IMR-90 (cell line): Measurements from ENCODE around the gene DRAXIN. TPM values are rescaled to one million over a fixed set of nuclear protein-coding genes. Genes with fewer than 3 reads are reported as not detected.

ENCODE experiments used
- ATAC-seq: fragments of 200-7000 bp; cut with Tn5 transposase; 2 replicates; pipeline ENCODE4 v1.9.1; 2020; ENCODE audit warnings: low read depth, mild to moderate bottlenecking, moderate library complexity
- BruUV-seq: library from RNA; stranded (reverse); fragments of 400-500 nt; replicated peaks from 2 replicates; lab custom pipeline; 2021; lab: Mats Ljungman, UMichigan
- CTCF ChIA-PET: fragments of 300-600 bp; formaldehyde crosslinking; extraction: SDS; loops from one replicate; lab custom pipeline; 2021; ENCODE audit warnings: antibody characterized with exemption; lab: Yijun Ruan, JAX
- POLR2A ChIA-PET: fragments of 300-600 bp; sonication (Branson Sonifier 250); formaldehyde crosslinking; loops from one replicate; lab custom pipeline; 2022; ENCODE audit warnings: antibody characterized with exemption; ENCODE audit not compliant: unreplicated experiment; lab: Charles Lee
- DNase-seq: peaks from one replicate; pipeline ENCODE4 v3.0.0; 2013
- H2AFZ ChIP-seq: replicated peaks from 2 replicates; pipeline ENCODE3; 2013; ENCODE audit warnings: low read length, mild to moderate bottlenecking; ENCODE audit not compliant: poor library complexity
- H2AK5ac ChIP-seq: 2 replicates; pipeline ENCODE4 v1.6.1; 2013; ENCODE audit warnings: low read depth, low read length, inconsistent platforms
- H2AK9ac ChIP-seq: replicated peaks from 2 replicates; pipeline ENCODE3; 2013; ENCODE audit warnings: mild to moderate bottlenecking, low read depth, low read length, moderate library complexity; ENCODE audit not compliant: poor library complexity
- H2BK120ac ChIP-seq: 2 replicates; pipeline ENCODE4 v1.6.1; 2013; ENCODE audit warnings: low read depth, low read length, inconsistent platforms
- H2BK15ac ChIP-seq: 3 replicates; pipeline ENCODE4 v1.6.1; 2013; ENCODE audit warnings: low read depth, low read length, inconsistent platforms
- H2BK20ac ChIP-seq: 2 replicates; pipeline ENCODE4 v1.6.1; 2013; ENCODE audit warnings: low read depth, mild to moderate bottlenecking, inconsistent platforms, low read length, moderate library complexity
- H2BK5ac ChIP-seq: 2 replicates; pipeline ENCODE4 v1.6.1; 2013; ENCODE audit warnings: mild to moderate bottlenecking, low read depth, low read length, inconsistent platforms; ENCODE audit not compliant: poor library complexity, severe bottlenecking
- H3K14ac ChIP-seq: replicated peaks from 2 replicates; pipeline ENCODE4 v1.6.1; 2013; ENCODE audit warnings: low read depth, low read length, inconsistent platforms
- H3K18ac ChIP-seq: 2 replicates; pipeline ENCODE4 v1.6.1; 2013; ENCODE audit warnings: low read depth, low read length, control low read depth
- H3K23ac ChIP-seq: 2 replicates; pipeline ENCODE4 v1.6.1; 2013; ENCODE audit warnings: low read depth, low read length, inconsistent platforms
- H3K27ac ChIP-seq: 2 replicates; pipeline ENCODE4 v1.5.1; 2013; ENCODE audit warnings: mild to moderate bottlenecking, control low read depth, low read length; ENCODE audit not compliant: insufficient read depth
- H3K27me3 ChIP-seq: 2 replicates; pipeline ENCODE4 v1.6.1; 2013; ENCODE audit warnings: low read length; ENCODE audit not compliant: control insufficient read depth, insufficient read depth
- H3K36me3 ChIP-seq: 2 replicates; pipeline ENCODE4 v1.6.1; 2013; ENCODE audit warnings: low read length, mixed read lengths; ENCODE audit not compliant: control insufficient read depth, insufficient read depth
- H3K4ac ChIP-seq: 2 replicates; pipeline ENCODE4 v1.6.1; 2013; ENCODE audit warnings: low read depth, low read length, inconsistent platforms
- H3K4me1 ChIP-seq: 2 replicates; pipeline ENCODE4 v1.6.1; 2013; ENCODE audit warnings: low read length, mixed read lengths; ENCODE audit not compliant: control insufficient read depth, insufficient read depth
- H3K4me2 ChIP-seq: 2 replicates; pipeline ENCODE4 v1.6.1; 2013; ENCODE audit warnings: low read depth, mild to moderate bottlenecking, control low read depth, low read length, moderate library complexity
- H3K4me3 ChIP-seq: 2 replicates; pipeline ENCODE4 v1.5.1; 2013; ENCODE audit warnings: low read depth, mild to moderate bottlenecking, control low read depth, low read length, moderate library complexity; ENCODE audit not compliant: insufficient read depth
- H3K56ac ChIP-seq: 2 replicates; pipeline ENCODE4 v1.6.1; 2013; ENCODE audit warnings: low read length, inconsistent platforms; ENCODE audit not compliant: insufficient read depth; ENCODE audit errors: extremely low read depth
- H3K79me1 ChIP-seq, 2 experiments: 2 replicates each; pipeline ENCODE4 v1.6.1; 2013; ENCODE audit warnings: low read length in 2 of 2, inconsistent platforms in 1 of 2, low read depth in 1 of 2
- H3K9ac ChIP-seq: 2 replicates; pipeline ENCODE4 v1.6.1; 2013; ENCODE audit warnings: low read depth, low read length, control low read depth
- H3K9me1 ChIP-seq: 2 replicates; pipeline ENCODE4 v1.6.1; 2013; ENCODE audit warnings: low read length, inconsistent platforms; ENCODE audit not compliant: insufficient read depth
- H3K9me3 ChIP-seq: 2 replicates; pipeline ENCODE4 v1.6.1; 2013; ENCODE audit warnings: low read length; ENCODE audit not compliant: control insufficient read depth, insufficient read depth
- H4K20me1 ChIP-seq: 2 replicates; pipeline ENCODE4 v1.6.1; 2013; ENCODE audit warnings: low read length, inconsistent platforms; ENCODE audit not compliant: insufficient read depth
- H4K5ac ChIP-seq: 2 replicates; pipeline ENCODE4 v1.6.1; 2013; ENCODE audit warnings: mild to moderate bottlenecking, low read depth, low read length, control low read depth
- H4K8ac ChIP-seq, 2 experiments: 2 replicates each; pipeline ENCODE4 v1.6.1; 2013; ENCODE audit warnings: low read depth in 2 of 2, low read length in 2 of 2, control low read depth in 1 of 2, inconsistent platforms in 1 of 2
- H4K91ac ChIP-seq: 2 replicates; pipeline ENCODE4 v1.6.1; 2013; ENCODE audit warnings: low read depth, low read length, inconsistent platforms; ENCODE audit not compliant: insufficient read depth
- MAFK ChIP-seq: IDR thresholded peaks from 2 replicates; pipeline ENCODE4 v1.6.1; 2012; ENCODE audit warnings: low read depth, low read length, improper control_type of control experiment
- RCOR1 ChIP-seq: IDR thresholded peaks from 2 replicates; pipeline ENCODE4 v1.6.1; 2012; ENCODE audit warnings: mild to moderate bottlenecking, low read length, improper control_type of control experiment; ENCODE audit not compliant: insufficient replicate concordance
- SMC3 ChIP-seq: fragments of 150-350 bp; IDR thresholded peaks from 2 replicates; pipeline ENCODE4 v1.6.1; 2016; ENCODE audit warnings: low read depth, mild to moderate bottlenecking, antibody characterized with exemption, low read length, moderate library complexity
- WGBS, 2 experiments: methylation state at CpG; one replicate each; pipeline versions ENCODE4 v1.1.5 to v1.1.7; 2013; ENCODE audit warnings: missing lambda C conversion rate in 2 of 2; ENCODE audit not compliant: insufficient read length in 1 of 2; ENCODE audit errors: extremely low coverage in 2 of 2; 5-methylcytosine and 5-hydroxymethylcytosine counted together
- dilution Hi-C: fragments of 300-500 bp; cut with HindIII; formaldehyde crosslinking; loops from one replicate; pipeline ENCODE4 v1.14.3; 2018; ENCODE audit warnings: low sequenced_read_pairs; ENCODE audit not compliant: unreplicated experiment
- in situ Hi-C: fragments of 300-500 bp; cut with MboI; formaldehyde crosslinking; loops from 3 replicates; pipeline ENCODE4 v1.14.3; 2019; ENCODE audit warnings: low sequenced_read_pairs, inconsistent platforms, mixed read lengths
- intact Hi-C: fragments of 100-400 bp; cut with micrococcal nuclease; formaldehyde crosslinking; loops from 2 replicates; pipeline ENCODE4 v1.10.0; 2022
- polyA plus RNA-seq, 3 experiments: library from polyadenylated mRNA; depleted of rRNA; stranded (reverse); fragments of >200 nt; gene quantifications; 2 replicates each; pipeline ENCODE4 v1.2.3, GENCODE V29; 2012; ENCODE audit warnings: low replicate concordance in 1 of 3
- total RNA-seq: library from RNA; depleted of rRNA; stranded (reverse); fragments of >200 nt; gene quantifications from 2 replicates; pipeline ENCODE4 v1.2.3, GENCODE V29; 2012

DRAXIN gene
- total and polyA plus RNA-seq, 2 of the 4 experiments (the other 2 are of a cell fraction): under 0.01 to 0.02 TPM

DNA sequence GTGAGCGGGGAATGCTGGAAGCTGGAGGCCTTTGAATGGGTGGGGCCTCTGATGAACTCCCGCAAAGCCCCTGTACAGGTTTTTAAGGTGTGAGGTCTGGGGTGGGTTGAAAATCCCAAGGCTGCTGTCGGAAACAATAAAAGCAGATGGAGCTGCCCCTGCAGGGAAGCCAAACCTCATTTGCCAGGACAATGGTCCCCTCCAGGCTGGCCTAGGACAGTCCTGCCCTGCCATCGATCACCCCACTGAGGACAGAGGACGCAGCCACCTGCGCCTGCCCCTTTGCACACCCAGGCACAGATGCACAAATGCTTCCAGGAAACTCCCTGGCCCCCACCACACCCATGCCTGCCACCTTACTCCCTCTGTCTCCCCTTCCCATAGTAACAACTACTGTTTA lies 4.4 kb downstream of the DRAXIN start:
- no peak overlapping the region for H2AK9ac ChIP-seq
- 0 out of 2 replicates have a peak, but pooled peaks cover 4% of the 10 kb centered on the region for H3K9me1 ChIP-seq
- H3K36me3 ChIP-seq: no peaks in the 10 kb centered on the region
- H4K91ac ChIP-seq: no peak overlapping the region
- H3K23ac ChIP-seq: no peak overlapping the region
- H3K56ac ChIP-seq: no peak overlapping the region
- no peak for TF ChIP-seq MAFK
- no peak for TF ChIP-seq SMC3
- TF ChIP-seq RCOR1: no peak
- no peak overlapping the region for H3K4me3 ChIP-seq
- no TSS peak for BruUV-seq
- no peak overlapping the region for H2AK5ac ChIP-seq
- ATAC-seq (no peak), DNase-seq (no peak)
- H3K9me3 ChIP-seq: no peaks in the 10 kb centered on the region
- H2BK5ac ChIP-seq: no peak overlapping the region
- no peak overlapping the region for H3K14ac ChIP-seq
- no peaks in the 10 kb centered on the region for H4K20me1 ChIP-seq
- H2BK15ac ChIP-seq: no peak overlapping the region
- no peaks in the 10 kb centered on the region for H3K79me1 ChIP-seq
- dilution Hi-C loops (no loop called here), in situ Hi-C loops (no loop called here), intact Hi-C loops (no loop called here)
- no peak overlapping the region for H3K4ac ChIP-seq
- no peak overlapping the region for H3K27ac ChIP-seq
- H3K4me1 ChIP-seq: peaks cover 3% of the 10 kb centered on the region; the same call in 1 of the 2 replicates
- H4K8ac ChIP-seq: no peak overlapping the region
- H3K9ac ChIP-seq: no peak overlapping the region
- POLR2A ChIA-PET: no interaction called here
- H2BK120ac ChIP-seq: no peak overlapping the region
- no peak overlapping the region for H2AFZ ChIP-seq
- H3K18ac ChIP-seq: no peak overlapping the region
- H3K4me2 ChIP-seq: no peak overlapping the region
- H4K5ac ChIP-seq: no peak overlapping the region
- CTCF ChIA-PET: no interaction called here
- H2BK20ac ChIP-seq: no peak overlapping the region
- peaks cover 66% of the 10 kb centered on the region for H3K27me3 ChIP-seq
- whole genome bisulfite sequencing, 2 experiments: 90% methylated on average over 3 of the region's 6 CpGs; no CpG with 5 or more reads in 1 of the 2 experiments
